Lung (tissue), 12 donors: ENCODE measurements around the gene BDH2. TPM values are rescaled to one million over a fixed set of nuclear protein-coding genes. Genes with fewer than 3 reads are reported as not detected.

Experiments
- ATAC-seq: fragments of 200-7000 bp; cut with Tn5 transposase; one replicate; pipeline ENCODE4 v1.9.1; 2020; ENCODE audit warnings: moderate number of reproducible peaks; ENCODE audit not compliant: insufficient read depth, low FRiP score
- DNase-seq, 3 donors: peaks; one replicate each; pipeline ENCODE4 v3.0.0-alpha.2; 2013 to 2017
- H3K27ac ChIP-seq, 2 donors: one replicate each; pipeline ENCODE4 v1.5.1; 2013; ENCODE audit warnings: mild to moderate bottlenecking in 2 of 2, moderate library complexity in 2 of 2, control low read depth in 1 of 2, inconsistent platforms in 1 of 2, low read depth in 1 of 2, low read length in 1 of 2
- H3K27me3 ChIP-seq, 3 donors: one replicate each; pipeline ENCODE4 v1.5.1; 2013; ENCODE audit warnings: low read length in 2 of 3; ENCODE audit not compliant: control insufficient read depth in 3 of 3, insufficient read depth in 3 of 3
- H3K36me3 ChIP-seq, 4 donors: one replicate each; pipeline ENCODE4 v1.5.1; 2013; ENCODE audit warnings: low read length in 4 of 4, mild to moderate bottlenecking in 1 of 4, moderate library complexity in 1 of 4; ENCODE audit not compliant: control insufficient read depth in 4 of 4, insufficient read depth in 4 of 4
- H3K4me1 ChIP-seq, 5 donors: one replicate each; pipeline ENCODE4 v1.5.1; 2013; ENCODE audit warnings: low read length in 5 of 5, mild to moderate bottlenecking in 2 of 5, moderate library complexity in 1 of 5; ENCODE audit not compliant: control insufficient read depth in 5 of 5, insufficient read depth in 5 of 5
- H3K4me3 ChIP-seq: one replicate; pipeline ENCODE4 v1.5.1; 2013; ENCODE audit warnings: mild to moderate bottlenecking, control low read depth, moderate library complexity
- H3K9ac ChIP-seq, 2 donors: one replicate each; pipeline ENCODE4 v1.5.1; 2013; ENCODE audit warnings: low read length in 2 of 2, control low read depth in 1 of 2; ENCODE audit not compliant: insufficient read depth in 1 of 2
- H3K9me3 ChIP-seq, 4 donors: one replicate each; pipeline ENCODE4 v1.5.1; 2013; ENCODE audit warnings: low read length in 3 of 4, mild to moderate bottlenecking in 1 of 4, moderate library complexity in 1 of 4; ENCODE audit not compliant: control insufficient read depth in 4 of 4, insufficient read depth in 3 of 4
- WGBS, 2 donors: extraction: QIAGEN DNeasy Blood & Tissue Kit; methylation state at CpG; one replicate each; pipeline ENCODE4 v1.1.7; 2013; 5-methylcytosine and 5-hydroxymethylcytosine counted together
- polyA plus RNA-seq, 2 donors: library from polyadenylated mRNA; stranded (reverse); fragments of 200-250 nt; gene quantifications; one replicate each; pipeline ENCODE4 v1.2.1, GENCODE V29; 2013
- total RNA-seq, 2 donors: library from RNA; depleted of rRNA in 1 of 2; stranded (reverse); fragments of >200 nt in 1 of 2; gene quantifications; one replicate each; pipeline ENCODE4 v1.2.1, GENCODE V29; 2014 to 2021
- TF ChIP-seq, protein P1 (sequence below): IDR thresholded peaks from 2 replicates; pipeline ENCODE4 v1.5.1; 2012; ENCODE audit warnings: mild to moderate bottlenecking; ENCODE audit errors: control extremely low read depth, extremely low read depth
- donor health status: control.
- donor health status: control.
- donor health status: Bipolar disorder and iron deficiency.
- donor health status: healthy.
- donor health status: DM: yes; HTN: yes; CAD: no.

Gene BDH2
- total and polyA plus RNA-seq, 4 donors, result 30.9 to 99.2 (median 54.4) TPM

DNA sequence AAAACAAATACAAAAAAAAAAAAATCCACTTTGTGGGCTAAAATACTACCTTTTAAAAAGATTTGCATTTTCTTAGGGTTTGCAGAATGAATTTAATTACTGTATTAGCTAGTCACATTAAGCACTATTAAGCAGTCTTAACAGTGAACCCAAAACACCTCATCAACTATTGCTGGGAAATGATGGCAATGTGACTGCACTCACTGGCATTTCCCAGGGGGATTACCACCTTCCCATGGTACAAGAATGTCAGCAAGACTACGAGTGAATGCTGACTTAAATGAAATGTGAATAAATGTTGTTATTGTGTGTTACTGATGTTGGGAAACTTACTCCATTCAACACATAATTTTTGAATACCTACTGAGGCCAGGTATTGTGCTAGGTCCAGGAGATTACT lies 13.1 kb downstream of the BDH2 start:
- 81 to 84% methylated on average over 1 of the region's 1 CpG for WGBS, 2 donors
- Histone ChIP-seq H3K9ac (no peak overlapping the region), H3K27ac (no peak overlapping the region), H3K4me1 (no peaks in the 10 kb centered on the region), H3K36me3 (peaks cover 20 to 61% (median 33%) of the 10 kb centered on the region in 4 donors), H3K9me3 (no peaks in the 10 kb centered on the region), H3K4me3 (no peak overlapping the region), H3K27me3 (no peaks in the 10 kb centered on the region)
- no peak for DNase-seq
- ATAC-seq, result no peak
- TF ChIP-seq, protein P1, sequence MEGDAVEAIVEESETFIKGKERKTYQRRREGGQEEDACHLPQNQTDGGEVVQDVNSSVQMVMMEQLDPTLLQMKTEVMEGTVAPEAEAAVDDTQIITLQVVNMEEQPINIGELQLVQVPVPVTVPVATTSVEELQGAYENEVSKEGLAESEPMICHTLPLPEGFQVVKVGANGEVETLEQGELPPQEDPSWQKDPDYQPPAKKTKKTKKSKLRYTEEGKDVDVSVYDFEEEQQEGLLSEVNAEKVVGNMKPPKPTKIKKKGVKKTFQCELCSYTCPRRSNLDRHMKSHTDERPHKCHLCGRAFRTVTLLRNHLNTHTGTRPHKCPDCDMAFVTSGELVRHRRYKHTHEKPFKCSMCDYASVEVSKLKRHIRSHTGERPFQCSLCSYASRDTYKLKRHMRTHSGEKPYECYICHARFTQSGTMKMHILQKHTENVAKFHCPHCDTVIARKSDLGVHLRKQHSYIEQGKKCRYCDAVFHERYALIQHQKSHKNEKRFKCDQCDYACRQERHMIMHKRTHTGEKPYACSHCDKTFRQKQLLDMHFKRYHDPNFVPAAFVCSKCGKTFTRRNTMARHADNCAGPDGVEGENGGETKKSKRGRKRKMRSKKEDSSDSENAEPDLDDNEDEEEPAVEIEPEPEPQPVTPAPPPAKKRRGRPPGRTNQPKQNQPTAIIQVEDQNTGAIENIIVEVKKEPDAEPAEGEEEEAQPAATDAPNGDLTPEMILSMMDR, result no peak

- peaks cover 16 to 57% (median 32%) of the 10 kb centered on the region in 4 donors for H3K36me3 ChIP-seq
- no peak overlapping the region for H3K9ac ChIP-seq
- DNase-seq (no peak), ATAC-seq (no peak)
- H3K4me3 ChIP-seq, result no peak overlapping the region
- TF ChIP-seq, protein P1, result no peak
- 98 to 99% methylated on average over 2 of the region's 2 CpGs for WGBS, 2 donors
- no peak overlapping the region for H3K27ac ChIP-seq
- no peaks in the 10 kb centered on the region for H3K9me3 ChIP-seq
- no peaks in the 10 kb centered on the region for H3K4me1 ChIP-seq
- no peaks in the 10 kb centered on the region for H3K27me3 ChIP-seq
Measured at GRCh38 chr4:103085555-103086196, 14.0 kb downstream of the BDH2 start.

- TF ChIP-seq, protein P1, result no peak
- Histone ChIP-seq H3K9me3 (no peaks in the 10 kb centered on the region), H3K27me3 (peaks cover 0 to 3% (median 0%) of the 10 kb centered on the region in 3 donors), H3K27ac (no peak overlapping the region), H3K4me3 (no peak overlapping the region), H3K36me3 (peaks cover 5 to 16% (median 10%) of the 10 kb centered on the region in 4 donors), H3K4me1 (peaks cover 0 to 8% (median 2%) of the 10 kb centered on the region in 5 donors), H3K9ac (no peak overlapping the region)
- no peak for DNase-seq
- ATAC-seq, result no peak
- WGBS, 2 donors, result 81 to 93% methylated on average over 1 of the region's 1 CpG
Measured at GRCh38 chr4:103079621-103080020, 20.0 kb downstream of the BDH2 start.
